ENCODE results near the gene CCDC9B.

Gene CCDC9B

DNA sequence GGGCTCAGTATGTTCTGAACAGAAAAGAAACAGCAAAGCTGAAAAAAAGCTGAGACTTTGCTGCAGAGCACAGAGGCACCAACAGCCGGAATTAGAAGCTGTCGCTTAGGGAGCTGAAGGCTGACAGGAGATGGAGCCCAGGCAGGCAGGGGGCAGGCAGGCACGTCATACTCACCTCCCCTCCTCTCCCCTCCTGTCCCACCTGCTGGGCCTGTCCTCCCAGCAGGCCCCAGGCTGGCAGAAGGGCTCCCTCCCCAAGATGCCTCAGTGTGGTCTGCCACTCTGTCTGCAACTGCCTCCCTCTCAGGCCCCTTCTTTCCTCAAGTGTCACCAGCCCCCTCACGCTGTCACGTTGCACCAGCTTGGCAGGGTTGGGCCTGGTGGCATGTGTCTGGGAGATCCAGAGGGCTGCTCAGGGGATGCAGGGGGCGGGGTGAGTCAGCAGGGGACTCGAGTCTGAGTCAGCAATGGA, 54.6 kb downstream of the CCDC9B start:
- no peak for DNase-seq

DNA sequence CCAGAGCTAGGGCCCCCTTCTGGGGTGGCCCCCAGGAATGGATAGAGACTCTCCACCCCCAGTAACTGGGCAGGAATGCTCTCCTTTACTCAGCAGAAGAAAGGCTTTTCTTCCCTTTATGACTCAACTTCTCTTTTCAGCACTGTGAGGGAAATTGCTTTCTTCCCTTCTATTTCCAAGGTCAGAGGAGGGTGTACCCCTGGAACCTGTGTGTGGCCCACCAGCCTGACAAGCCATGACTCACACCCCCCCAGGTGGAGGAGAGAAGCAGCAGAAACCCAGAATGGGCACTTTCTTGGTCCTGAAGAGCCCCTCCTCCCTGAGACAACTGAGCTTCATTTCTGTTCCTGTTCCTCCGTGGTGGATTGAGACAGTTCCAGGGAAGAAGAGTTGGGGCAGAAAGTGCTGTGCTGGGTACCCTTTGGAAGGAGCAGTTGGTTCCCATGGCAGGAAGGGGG, 55.2 kb downstream of the CCDC9B start:
- no peak for DNase-seq

DNA sequence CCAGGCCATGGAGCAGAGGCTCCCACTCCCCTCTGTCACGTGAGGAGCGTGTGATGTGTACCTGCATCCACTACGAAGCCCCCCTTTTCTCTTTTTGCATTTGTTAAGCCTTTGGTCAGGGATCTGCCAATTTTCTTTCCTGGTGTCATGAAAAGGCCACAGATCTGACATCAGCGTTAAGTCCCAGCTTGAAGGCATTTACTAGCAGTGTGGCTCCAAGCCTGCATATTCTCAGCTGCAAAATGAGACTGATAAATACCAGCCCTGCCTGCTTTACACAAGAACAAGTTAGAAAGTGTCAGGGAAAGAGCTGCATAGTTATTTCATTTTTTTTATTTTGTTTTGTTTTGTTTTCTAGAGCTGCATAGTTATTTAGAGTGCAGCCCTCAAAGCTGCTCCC, 55.6 kb downstream of the CCDC9B start:
- no peak for DNase-seq

DNA sequence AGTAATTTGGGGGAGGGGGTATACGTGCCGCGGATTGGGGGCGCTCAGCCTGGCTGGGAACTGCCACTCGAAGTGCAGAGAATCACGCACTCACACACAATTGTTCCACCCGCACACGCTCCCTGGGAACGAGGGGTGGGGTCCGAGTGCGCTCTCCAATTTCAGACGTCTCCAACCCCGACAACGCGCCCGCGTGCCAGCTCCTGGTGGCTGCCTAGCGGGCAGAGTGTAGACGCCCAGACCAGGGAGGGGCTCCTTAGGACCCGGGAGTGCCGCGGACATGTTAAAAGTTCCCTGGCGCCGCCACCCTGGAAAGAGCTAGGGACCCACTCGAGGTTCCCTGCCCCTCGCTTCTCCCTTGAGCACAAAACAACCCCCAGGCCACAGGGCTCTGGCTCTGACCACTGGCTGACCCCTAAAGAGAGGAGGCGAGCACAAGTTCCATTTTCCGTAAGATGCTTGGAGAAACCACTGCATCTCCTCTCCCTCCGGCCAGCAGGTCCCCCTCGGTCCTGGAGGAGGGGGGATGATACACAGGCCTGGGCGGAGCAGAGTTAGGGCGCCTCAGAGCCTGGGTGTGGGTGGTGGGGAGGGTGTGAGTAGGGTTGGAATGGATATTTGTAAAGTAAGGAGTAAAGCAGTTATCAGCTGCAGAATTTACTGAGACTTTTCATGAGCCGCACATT, 57.0 kb downstream of the CCDC9B start:
- DNase-seq = no peak

DNA sequence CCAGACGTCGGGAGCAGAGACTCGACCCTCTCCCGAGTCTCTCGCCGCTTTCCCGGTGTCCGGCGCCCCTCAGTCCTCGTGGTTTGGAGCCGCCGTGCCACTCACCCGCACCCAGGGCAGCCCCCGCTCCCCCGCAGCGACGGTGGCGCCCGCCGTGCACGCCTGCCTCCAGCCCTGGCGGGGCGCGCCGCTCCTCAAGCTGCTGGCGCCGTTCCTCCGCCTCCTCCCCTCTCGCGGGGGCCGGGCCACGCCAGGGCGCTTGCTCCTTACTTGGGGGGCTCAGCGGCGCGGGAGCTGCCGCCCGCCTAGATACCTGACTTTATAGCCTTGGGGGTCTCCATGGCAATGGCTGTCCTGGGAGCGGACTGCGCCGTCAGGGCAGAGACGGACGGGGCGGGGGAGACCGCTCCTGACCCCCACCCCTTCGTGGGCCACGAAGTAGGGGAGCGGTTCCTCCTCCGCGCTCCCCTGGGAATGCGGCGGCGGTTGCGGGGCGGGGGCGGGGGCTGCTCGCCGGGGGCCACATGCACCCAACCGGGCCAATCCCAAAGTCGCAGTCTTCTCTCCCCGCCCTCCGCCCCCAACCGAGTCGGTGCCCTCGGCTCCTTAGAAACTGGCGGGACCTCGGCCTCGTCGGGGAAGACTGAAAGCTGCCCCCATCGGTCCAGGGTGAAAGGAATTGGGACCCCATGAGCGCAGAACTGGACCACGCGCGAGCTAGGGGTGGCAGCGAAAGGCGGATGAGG, 57.7 kb downstream of the CCDC9B start, which contains the start of gene ANKRD63:
Gene ANKRD63 (minus strand): TSS at position 196 of the 746 bp plus-strand sequence. CDS start 478 bp downstream, outside the sequence.
- peak; percentile 18 for DNase-seq

DNA sequence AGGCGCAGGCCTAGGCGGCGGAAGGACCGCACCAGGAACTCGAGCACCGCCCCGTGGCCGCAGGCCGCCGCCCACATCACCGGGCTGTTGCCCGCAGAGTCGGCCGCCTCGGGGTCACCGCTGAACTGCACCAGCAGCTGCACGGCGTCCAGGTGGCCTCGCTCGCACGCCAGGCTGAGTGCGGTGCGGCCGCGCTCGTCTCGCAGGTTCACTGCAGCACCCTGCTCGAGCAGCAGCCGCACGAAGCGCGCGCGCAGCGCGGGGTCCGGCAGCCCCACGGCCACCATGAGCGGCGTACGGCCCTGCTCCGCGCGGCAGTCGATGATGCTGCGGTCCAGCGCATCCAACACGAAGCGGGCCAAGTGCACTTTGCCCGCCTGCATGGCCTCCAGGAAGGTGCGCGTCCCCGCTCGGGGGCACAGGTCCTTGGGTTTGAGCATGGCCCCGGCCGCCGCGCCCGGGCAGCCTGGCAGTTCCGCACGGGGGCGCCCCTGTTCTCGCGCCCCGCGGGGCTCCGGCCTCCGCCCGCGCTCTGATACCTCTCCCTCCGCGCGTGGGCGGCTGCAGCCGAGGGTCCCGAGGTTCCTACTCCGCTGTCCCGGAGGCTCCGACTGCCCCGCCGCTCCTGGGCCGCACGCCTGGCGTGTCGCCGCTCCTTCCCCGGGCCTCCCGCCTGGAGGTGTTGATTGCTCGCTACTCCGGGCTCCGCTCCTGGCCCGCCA, 58.4 kb downstream of the CCDC9B start:
- peak; percentile 48 for DNase-seq

DNA sequence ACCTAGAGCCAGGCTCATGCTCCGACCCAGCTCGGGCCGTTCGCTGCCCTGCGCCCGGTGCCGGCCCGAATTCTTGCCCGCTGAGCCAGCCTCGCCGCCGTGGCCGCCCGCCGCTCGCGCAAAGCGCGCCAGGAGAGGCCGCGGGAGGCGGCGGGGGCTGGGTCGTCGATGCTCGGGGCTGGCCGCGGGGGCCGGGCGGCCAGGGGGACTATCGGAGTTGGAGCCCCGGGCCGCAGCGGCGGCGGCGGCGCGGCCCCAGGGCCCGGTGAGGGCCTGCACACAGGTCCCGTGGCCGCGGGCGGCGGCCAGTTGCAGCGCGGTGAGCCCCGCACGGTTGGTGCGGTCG, 59.0 kb downstream of the CCDC9B start:
- no peak for DNase-seq

Measured in activated CD4-positive, alpha-beta T cell treated with anti-CD3 and anti-CD28 coated beads, Interleukin-2, amount 50 U/mL, for 16 hours (primary cell).